GM21717 (cell line): Measurements from ENCODE around the gene SOX4.

Experiments used
- ATAC-seq: cut with Tn5 transposase; IDR thresholded peaks from one replicate; pipeline ENCODE4 v1.9.1; 2021; ENCODE audit warnings: mild to moderate bottlenecking, moderate library complexity; ENCODE audit not compliant: unreplicated experiment

SOX4 gene

DNA sequence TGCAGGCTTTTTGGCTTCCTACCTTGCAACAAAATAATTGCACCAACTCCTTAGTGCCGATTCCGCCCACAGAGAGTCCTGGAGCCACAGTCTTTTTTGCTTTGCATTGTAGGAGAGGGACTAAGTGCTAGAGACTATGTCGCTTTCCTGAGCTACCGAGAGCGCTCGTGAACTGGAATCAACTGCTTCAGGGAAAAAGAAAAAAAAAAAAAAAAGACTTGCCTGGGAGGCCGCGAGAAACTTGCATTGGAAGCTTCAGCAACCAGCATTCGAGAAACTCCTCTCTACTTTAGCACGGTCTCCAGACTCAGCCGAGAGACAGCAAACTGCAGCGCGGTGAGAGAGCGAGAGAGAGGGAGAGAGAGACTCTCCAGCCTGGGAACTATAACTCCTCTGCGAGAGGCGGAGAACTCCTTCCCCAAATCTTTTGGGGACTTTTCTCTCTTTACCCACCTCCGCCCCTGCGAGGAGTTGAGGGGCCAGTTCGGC lies 420 bp downstream of the SOX4 start:
- peak; percentile 15 for ATAC-seq

DNA sequence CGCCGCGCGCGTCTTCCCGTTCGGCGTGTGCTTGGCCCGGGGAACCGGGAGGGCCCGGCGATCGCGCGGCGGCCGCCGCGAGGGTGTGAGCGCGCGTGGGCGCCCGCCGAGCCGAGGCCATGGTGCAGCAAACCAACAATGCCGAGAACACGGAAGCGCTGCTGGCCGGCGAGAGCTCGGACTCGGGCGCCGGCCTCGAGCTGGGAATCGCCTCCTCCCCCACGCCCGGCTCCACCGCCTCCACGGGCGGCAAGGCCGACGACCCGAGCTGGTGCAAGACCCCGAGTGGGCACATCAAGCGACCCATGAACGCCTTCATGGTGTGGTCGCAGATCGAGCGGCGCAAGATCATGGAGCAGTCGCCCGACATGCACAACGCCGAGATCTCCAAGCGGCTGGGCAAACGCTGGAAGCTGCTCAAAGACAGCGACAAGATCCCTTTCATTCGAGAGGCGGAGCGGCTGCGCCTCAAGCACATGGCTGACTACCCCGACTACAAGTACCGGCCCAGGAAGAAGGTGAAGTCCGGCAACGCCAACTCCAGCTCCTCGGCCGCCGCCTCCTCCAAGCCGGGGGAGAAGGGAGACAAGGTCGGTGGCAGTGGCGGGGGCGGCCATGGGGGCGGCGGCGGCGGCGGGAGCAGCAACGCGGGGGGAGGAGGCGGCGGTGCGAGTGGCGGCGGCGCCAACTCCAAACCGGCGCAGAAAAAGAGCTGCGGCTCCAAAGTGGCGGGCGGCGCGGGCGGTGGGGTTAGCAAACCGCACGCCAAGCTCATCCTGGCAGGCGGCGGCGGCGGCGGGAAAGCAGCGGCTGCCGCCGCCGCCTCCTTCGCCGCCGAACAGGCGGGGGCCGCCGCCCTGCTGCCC lies 1.1 kb downstream of the SOX4 start:
- ATAC-seq: peak; percentile 28

DNA sequence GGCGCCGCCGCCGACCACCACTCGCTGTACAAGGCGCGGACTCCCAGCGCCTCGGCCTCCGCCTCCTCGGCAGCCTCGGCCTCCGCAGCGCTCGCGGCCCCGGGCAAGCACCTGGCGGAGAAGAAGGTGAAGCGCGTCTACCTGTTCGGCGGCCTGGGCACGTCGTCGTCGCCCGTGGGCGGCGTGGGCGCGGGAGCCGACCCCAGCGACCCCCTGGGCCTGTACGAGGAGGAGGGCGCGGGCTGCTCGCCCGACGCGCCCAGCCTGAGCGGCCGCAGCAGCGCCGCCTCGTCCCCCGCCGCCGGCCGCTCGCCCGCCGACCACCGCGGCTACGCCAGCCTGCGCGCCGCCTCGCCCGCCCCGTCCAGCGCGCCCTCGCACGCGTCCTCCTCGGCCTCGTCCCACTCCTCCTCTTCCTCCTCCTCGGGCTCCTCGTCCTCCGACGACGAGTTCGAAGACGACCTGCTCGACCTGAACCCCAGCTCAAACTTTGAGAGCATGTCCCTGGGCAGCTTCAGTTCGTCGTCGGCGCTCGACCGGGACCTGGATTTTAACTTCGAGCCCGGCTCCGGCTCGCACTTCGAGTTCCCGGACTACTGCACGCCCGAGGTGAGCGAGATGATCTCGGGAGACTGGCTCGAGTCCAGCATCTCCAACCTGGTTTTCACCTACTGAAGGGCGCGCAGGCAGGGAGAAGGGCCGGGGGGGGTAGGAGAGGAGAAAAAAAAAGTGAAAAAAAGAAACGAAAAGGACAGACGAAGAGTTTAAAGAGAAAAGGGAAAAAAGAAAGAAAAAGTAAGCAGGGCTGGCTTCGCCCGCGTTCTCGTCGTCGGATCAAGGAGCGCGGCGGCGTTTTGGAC lies 2.0 kb downstream of the SOX4 start:
- peak; percentile 19 for ATAC-seq

DNA sequence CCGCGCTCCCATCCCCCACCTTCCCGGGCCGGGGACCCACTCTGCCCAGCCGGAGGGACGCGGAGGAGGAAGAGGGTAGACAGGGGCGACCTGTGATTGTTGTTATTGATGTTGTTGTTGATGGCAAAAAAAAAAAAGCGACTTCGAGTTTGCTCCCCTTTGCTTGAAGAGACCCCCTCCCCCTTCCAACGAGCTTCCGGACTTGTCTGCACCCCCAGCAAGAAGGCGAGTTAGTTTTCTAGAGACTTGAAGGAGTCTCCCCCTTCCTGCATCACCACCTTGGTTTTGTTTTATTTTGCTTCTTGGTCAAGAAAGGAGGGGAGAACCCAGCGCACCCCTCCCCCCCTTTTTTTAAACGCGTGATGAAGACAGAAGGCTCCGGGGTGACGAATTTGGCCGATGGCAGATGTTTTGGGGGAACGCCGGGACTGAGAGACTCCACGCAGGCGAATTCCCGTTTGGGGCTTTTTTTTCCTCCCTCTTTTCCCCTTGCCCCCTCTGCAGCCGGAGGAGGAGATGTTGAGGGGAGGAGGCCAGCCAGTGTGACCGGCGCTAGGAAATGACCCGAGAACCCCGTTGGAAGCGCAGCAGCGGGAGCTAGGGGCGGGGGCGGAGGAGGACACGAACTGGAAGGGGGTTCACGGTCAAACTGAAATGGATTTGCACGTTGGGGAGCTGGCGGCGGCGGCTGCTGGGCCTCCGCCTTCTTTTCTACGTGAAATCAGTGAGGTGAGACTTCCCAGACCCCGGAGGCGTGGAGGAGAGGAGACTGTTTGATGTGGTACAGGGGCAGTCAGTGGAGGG lies 2.8 kb downstream of the SOX4 start:
- ATAC-seq: no peak

DNA sequence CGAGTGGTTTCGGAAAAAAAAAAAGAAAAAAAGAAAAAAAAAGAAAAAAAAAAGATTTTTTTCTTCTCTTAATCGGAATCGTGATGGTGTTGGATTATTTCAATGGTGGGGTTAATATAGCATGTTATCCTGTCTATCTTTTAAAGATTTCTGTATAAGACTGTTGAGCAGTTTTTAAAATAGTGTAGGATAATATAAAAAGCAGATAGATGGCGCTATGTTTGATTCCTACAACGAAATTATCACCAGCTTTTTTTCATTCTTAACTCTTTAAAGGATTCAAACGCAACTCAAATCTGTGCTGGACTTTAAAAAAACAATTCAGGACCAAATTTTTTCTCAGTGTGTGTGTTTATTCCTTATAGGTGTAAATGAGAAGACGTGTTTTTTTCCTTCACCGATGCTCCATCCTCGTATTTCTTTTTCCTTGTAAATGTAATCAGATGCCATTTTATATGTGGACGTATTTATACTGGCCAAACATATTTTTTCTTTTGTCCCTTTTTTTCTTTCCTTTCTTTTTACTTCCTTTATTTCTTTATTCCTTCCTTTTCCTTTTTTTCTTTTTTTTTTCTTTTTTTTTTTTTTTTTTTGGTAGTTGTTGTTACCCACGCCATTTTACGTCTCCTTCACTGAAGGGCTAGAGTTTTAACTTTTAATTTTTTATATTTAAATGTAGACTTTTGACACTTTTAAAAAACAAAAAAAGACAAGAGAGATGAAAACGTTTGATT lies 3.6 kb downstream of the SOX4 start:
- no peak for ATAC-seq

DNA sequence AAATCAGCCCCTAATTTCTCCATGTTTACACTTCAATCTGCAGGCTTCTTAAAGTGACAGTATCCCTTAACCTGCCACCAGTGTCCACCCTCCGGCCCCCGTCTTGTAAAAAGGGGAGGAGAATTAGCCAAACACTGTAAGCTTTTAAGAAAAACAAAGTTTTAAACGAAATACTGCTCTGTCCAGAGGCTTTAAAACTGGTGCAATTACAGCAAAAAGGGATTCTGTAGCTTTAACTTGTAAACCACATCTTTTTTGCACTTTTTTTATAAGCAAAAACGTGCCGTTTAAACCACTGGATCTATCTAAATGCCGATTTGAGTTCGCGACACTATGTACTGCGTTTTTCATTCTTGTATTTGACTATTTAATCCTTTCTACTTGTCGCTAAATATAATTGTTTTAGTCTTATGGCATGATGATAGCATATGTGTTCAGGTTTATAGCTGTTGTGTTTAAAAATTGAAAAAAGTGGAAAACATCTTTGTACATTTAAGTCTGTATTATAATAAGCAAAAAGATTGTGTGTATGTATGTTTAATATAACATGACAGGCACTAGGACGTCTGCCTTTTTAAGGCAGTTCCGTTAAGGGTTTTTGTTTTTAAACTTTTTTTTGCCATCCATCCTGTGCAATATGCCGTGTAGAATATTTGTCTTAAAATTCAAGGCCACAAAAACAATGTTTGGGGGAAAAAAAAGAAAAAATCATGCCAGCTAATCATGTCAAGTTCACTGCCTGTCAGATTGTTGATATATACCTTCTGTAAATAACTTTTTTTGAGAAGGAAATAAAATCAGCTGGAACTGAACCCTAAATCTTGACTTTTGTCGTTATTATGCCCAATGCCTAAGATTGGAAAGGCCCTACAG lies 4.5 kb downstream of the SOX4 start:
- no peak for ATAC-seq

DNA sequence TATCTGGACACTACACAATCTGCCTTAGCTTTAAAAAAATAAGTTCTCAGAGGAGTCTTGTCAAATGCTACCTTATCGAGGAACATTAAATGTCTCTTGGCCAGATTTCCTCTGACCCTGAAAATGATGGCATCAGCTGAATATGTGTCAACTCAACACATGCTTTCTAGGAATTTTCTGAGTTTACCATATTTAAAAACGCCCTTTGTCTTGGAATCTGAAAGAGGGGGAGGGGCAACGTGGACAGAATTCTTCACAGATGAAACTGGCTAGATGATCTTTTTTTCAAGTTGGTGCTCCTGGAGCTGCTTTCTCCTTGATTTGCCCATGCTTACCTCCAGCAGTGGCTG lies 5.1 kb downstream of the SOX4 start:
- ATAC-seq: no peak

DNA sequence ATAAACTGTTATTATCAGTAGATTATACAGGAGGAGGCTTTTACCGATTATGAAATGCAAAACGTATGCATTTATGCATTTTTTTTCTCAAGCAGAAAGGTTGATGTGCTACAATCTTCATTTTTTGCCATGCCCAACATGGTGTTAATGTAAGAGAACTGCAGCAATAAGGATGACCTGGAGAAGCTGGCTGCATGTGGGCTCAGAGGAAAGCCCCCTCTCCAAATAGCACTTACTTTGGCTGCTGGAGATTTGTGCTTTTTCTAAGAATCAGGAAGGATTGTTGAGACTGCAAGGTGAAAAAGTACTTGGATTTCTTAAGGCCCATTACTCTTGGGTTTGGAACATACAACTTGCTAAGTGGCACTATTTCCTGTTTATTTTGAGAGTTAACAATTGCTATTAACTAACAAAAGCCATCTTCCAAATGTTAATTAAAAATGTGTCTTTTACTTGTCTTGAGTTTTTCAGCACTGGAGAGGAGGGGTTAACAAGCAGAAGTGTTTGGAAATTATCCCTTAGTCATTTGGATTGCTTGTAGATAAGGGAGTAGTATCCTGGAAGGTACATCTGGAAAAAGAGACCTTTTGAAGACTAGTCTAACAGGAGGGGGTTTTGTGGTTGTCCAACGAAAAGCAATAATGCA lies 5.6 kb downstream of the SOX4 start:
- ATAC-seq: no peak

DNA sequence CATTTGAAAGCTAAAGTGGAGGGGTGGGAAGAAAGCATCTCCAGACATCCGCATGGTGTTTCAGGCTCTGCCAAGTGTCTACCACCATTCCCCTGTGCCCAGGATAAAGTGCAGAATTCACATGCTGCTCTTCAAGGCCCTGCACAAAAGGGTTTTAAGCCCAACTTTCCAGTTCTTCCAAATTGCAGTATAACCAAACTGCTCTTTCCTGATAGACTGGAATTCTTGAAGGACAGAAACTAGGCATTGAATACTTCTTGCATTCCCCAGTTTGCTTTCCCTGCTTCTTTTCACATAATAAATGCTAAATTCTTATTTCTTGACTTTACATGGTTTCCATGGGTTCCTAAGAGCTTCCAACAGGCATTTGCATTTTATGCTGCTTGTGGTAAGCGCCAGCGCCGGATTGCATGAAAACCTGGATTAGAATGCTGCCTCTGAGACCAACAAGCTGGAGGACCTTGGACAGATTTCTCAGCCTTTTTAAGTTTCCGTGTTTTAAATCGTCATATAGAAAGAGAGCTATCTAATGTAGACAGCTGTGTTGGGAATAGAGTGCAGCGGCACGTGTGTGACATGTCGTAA lies 7.9 kb downstream of the SOX4 start:
- ATAC-seq: no peak

DNA sequence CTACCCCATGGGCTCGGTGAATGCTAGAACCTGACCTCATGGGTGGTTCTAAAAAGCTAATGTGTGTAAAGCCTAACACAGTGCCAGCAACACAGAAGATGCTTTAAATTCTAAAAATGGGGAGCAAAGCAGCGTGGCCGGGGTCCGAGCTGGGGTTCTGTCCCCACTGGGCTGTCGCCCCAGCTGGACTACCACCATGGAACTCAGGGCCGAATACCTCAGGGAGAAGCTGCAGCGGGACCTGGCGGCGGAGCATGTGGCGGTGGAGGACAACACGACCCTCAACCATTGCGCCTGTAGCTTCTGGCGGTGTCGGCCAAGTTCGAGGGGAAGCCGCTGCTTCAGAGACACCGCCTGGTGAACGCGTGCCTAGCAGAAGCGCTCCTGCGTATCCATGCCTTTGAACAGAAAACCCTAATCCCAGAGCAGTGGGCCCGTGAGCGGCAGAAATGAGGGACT lies 8.4 kb downstream of the SOX4 start:
- ATAC-seq: no peak

DNA sequence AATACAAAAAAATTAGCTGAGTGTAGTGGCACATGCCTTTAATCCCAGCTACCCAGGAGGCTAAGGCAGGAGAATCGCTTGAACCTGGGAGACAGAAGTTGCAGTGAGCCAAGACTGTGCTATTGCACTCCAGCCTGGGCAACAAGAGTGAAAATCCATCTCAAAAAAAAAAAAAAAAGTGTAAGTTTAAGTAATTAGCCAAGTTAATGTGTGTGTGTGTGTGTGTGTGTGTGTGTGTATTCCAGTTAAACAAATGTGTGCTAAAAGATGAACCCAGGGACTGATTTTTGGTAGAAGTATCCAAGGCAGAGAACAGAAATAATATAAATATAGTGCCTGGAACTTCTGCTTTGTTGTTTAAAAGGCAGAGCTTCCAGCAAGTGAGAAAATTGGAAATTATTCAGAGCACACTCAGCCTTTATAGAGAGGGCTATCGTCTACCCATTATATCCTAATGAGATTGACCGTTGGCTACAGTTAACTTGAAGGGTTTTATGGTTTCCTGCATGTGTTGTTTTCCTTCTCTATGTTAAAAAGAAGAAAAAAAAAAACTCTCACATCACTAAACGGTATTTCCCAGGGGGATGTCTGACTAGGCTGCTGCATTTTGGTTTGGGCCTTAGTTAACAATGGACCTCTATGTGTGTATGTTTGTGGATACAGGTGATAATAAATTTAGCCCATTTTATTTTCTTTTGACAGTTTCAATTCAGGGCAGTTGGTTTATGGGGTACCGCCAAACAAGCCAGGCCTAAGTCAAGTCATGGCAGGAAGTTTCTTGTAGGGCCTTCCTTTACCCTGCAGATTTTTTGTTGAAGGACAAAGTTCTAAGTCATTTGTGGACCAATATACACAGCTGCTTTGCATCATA lies 9.8 kb downstream of the SOX4 start:
- ATAC-seq: no peak

DNA sequence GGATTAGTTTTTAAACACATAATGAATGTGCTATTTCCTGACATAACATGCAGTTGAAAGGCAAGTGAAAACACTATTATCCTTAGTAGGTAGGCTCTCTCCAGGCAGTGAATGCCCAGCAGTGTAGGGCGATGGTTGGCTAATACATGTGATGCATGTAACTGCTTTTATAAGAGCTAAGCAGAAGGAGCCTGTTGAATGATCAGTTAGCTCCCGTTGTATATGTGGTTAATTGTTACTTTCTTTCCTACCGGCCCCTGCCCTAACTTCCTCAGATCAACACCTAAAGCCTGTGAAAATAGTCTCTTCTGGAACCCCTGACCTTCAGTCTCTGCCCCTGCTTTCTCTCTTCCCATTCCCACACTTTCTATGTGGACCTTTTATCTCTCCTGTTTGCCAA lies 10.5 kb downstream of the SOX4 start:
- ATAC-seq: no peak

DNA sequence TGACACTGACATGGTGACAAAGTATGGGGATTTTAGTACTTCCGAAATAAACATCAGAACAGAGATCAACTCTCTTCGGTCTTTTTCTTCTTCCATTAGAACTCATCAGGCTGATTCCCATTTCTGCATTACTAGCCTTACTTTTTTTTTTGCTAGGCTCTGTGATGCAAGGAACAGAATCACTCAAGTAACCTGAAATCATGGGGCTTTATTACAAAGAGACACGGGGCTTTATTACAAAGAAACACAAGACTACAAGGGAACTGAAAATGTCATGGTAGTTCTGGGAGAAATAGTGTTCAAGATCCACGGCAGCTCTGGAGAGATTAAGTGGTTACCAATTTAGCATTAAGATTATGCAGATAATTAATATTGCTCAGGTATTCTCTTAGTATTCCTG lies 11.6 kb downstream of the SOX4 start:
- ATAC-seq: no peak

DNA sequence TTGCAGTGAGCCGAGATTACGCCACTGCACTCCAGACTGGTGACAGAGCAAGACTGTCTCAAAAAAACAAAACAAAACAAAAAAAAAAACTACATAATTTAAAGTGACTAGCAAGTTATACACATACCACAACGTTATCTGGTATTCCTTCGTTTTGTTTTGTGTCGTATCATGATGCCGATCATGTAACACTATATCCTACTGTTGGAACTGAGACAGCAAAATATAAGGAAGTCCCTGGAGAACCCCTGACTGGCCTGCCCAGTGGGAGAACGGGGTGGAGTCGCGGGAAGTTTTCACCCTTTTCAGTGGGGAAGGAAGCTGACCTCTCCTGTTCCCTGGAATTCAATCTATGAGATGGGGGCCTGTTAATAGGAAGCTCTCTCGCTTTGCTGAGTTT lies 15.1 kb downstream of the SOX4 start:
- no peak for ATAC-seq

DNA sequence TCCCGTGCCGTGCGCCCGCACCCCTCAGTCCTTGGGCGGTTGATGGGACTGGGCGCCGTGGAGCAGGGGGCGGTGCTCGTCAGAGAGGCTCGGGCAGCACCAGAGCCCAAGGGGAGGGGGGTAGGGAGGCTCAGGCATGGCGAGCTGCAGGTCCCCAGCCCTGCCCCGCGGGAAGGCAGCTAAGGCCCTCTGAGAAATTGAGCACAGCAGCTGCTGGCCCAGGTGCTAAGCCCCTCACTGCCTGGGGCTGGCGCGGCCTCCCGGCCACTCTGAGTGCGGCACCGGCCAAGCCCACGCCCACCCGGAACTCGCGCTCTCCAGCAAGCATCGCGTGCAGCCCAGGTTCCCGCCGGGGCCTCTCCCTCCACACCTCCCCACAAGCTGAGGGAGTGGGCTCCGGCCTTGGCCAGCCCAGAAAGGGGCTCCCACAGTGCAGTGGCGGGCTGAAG lies 16.4 kb downstream of the SOX4 start:
- no peak for ATAC-seq

DNA sequence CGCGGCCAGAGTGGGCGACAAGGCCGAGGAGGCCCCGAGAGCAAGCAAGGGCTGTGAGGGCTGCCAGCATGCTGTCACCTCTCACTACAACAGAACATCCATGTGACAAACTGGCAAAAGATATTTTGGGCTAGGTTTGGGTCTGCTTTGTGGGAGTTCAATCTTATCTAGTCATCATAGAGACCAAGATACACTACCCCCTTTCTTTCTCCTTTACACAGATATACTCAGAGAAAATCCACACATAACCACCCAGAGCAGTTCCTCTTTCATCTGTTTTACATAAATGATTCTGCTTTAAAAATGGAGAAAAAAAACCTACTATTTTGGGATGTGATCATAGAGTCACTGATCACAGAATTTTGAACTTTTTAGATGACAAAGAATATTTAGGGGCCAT lies 16.8 kb downstream of the SOX4 start:
- ATAC-seq: peak; percentile 91

DNA sequence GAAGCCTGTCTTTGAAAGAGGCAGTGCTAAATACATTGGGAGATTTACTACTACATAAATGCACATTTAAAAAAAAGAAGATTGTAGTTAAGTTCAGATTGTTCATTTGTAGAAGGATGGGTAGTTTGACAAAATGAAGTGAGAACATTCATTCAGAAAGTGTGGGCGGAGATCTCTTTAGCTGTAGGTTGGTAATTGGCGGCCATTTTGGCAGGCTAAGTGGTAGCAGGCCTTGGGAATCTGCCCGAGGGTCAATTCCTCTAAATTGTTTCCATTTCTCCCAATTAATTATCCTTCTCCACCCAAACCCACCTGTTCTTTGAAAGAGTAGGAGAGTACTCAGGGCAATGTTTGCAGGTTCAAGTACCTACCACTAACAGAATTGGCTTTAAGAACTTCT lies 17.9 kb downstream of the SOX4 start:
- ATAC-seq: no peak
